Vagina (tissue), 2 donors: ENCODE data around the gene GABBR2. TPM values are rescaled to one million over a fixed set of nuclear protein-coding genes. Genes with fewer than 3 reads are reported as not detected.

Experiments used
- DNase-seq, 2 donors: peaks; one replicate each; pipeline ENCODE4 v3.0.0-alpha.2; 2017; ENCODE audit errors: extremely low spot score in 2 of 2
- H3K27ac ChIP-seq: fragments of 200-600 bp; sonication (generic); one replicate; pipeline ENCODE4 v1.5.1; 2019
- H3K27me3 ChIP-seq: fragments of 200-600 bp; sonication (generic); one replicate; pipeline ENCODE4 v1.5.1; 2019
- H3K36me3 ChIP-seq, 2 donors: fragments of 200-600 bp; sonication (generic); one replicate each; pipeline ENCODE4 v1.5.1; 2017 to 2019
- H3K4me1 ChIP-seq: fragments of 200-600 bp; sonication (generic); one replicate; pipeline ENCODE4 v1.5.1; 2019
- H3K4me3 ChIP-seq, 2 donors: fragments of 200-600 bp; sonication (generic); 1 replicate in 1 of 2; 2 replicates in 1 of 2; pipeline ENCODE4 v1.5.1; 2016 to 2019
- H3K9me3 ChIP-seq: fragments of 200-600 bp; sonication (generic); one replicate; pipeline ENCODE4 v1.5.1; 2019
- CTCF ChIP-seq, 3 experiments: fragments of 450-650 bp in 2 of 3; fragments of 200-600 bp in 1 of 3; sonication (generic) in 1 of 3; IDR thresholded peaks; one replicate each; pipeline ENCODE4 v1.5.1; 2017 to 2019; ENCODE audit warnings: antibody characterized with exemption in 3 of 3, mild to moderate bottlenecking in 2 of 3, moderate library complexity in 2 of 3
- POLR2A ChIP-seq, 2 donors: fragments of 450-650 bp; IDR thresholded peaks; one replicate each; pipeline ENCODE4 v1.6.1; 2017; ENCODE audit warnings: antibody characterized with exemption in 2 of 2, mild to moderate bottlenecking in 2 of 2, moderate library complexity in 2 of 2
- POLR2AphosphoS5 ChIP-seq, 2 donors: sonication (generic); formaldehyde crosslinking; IDR thresholded peaks; one replicate each; pipeline ENCODE4 v1.9.0; 2017; ENCODE audit warnings: antibody characterized with exemption in 2 of 2, mild to moderate bottlenecking in 2 of 2, low read depth in 1 of 2; ENCODE audit not compliant: insufficient read depth in 1 of 2
- intact Hi-C: fragments of 100-400 bp; cut with DNase I; formaldehyde crosslinking; loops from one replicate; pipeline ENCODE4 v1.15.1; 2023
- total RNA-seq: library from RNA; depleted of rRNA; stranded (reverse); fragments of >200 nt; gene quantifications from one replicate; pipeline ENCODE4 v1.2.3, GENCODE V29; 2016

Gene GABBR2
- total RNA-seq, 1 donor from 2014 or later: not detected

- Histone ChIP-seq H3K36me3 (no peaks in the 10 kb centered on the region), H3K9me3 (no peaks in the 10 kb centered on the region), H3K4me1 (no peaks in the 10 kb centered on the region), H3K4me3 (no peak overlapping the region), H3K27me3 (no peaks in the 10 kb centered on the region), H3K27ac (no peak overlapping the region)
- intact Hi-C loops: no loop called here
- TF ChIP-seq POLR2AphosphoS5 (IDR thresholded peaks at IDR 0.05; ENCODE audit: insufficient read depth in 1 of 2, low read depth in 1 of 2) (no peak), CTCF (IDR thresholded peaks at IDR 0.05) (no peak), POLR2A (IDR thresholded peaks at IDR 0.05) (no peak)
- no peak for DNase-seq
Observed at GRCh38 chr9:98579700-98580099, 129.0 kb downstream of the GABBR2 start.

- no peak for DNase-seq
- Histone ChIP-seq H3K36me3 (no peaks in the 10 kb centered on the region), H3K27ac (no peak overlapping the region), H3K27me3 (no peaks in the 10 kb centered on the region), H3K9me3 (no peaks in the 10 kb centered on the region), H3K4me3 (no peak overlapping the region), H3K4me1 (no peaks in the 10 kb centered on the region)
- no peak for TF ChIP-seq POLR2A (IDR thresholded peaks at IDR 0.05)
- no peak for TF ChIP-seq CTCF (IDR thresholded peaks at IDR 0.05)
- intact Hi-C loops: no loop called here
Observed at GRCh38 chr9:98577446-98577845, 131.3 kb downstream of the GABBR2 start.

- intact Hi-C loops: no loop called here
Observed at GRCh38 chr9:98576859-98577258, 131.9 kb downstream of the GABBR2 start.

GRCh38 chr9:98576354-98576753, 132.4 kb downstream of the GABBR2 start:
- H3K27ac ChIP-seq: no peak overlapping the region
- intact Hi-C loops: no loop called here
- TF ChIP-seq POLR2A (IDR thresholded peaks at IDR 0.05): no peak
- no peak for TF ChIP-seq CTCF (IDR thresholded peaks at IDR 0.05)
- no peak for TF ChIP-seq POLR2AphosphoS5 (IDR thresholded peaks at IDR 0.05; ENCODE audit: insufficient read depth in 1 of 2, low read depth in 1 of 2)
- H3K4me3 ChIP-seq: no peak overlapping the region
- no peaks in the 10 kb centered on the region for H3K9me3 ChIP-seq
- no peaks in the 10 kb centered on the region for H3K36me3 ChIP-seq
- H3K27me3 ChIP-seq: no peaks in the 10 kb centered on the region
- no peaks in the 10 kb centered on the region for H3K4me1 ChIP-seq
- DNase-seq: no peak

More at GRCh38 chr9:98576859-98577258, 131.9 kb downstream of the GABBR2 start:
- Histone ChIP-seq H3K9me3 (no peaks in the 10 kb centered on the region), H3K4me3 (no peak overlapping the region), H3K36me3 (no peaks in the 10 kb centered on the region), H3K27me3 (no peaks in the 10 kb centered on the region), H3K27ac (no peak overlapping the region), H3K4me1 (no peaks in the 10 kb centered on the region)
- TF ChIP-seq CTCF (IDR thresholded peaks at IDR 0.05) (no peak), POLR2A (IDR thresholded peaks at IDR 0.05) (no peak), POLR2AphosphoS5 (IDR thresholded peaks at IDR 0.05; ENCODE audit: insufficient read depth in 1 of 2, low read depth in 1 of 2) (no peak)
- DNase-seq: no peak

GRCh38 chr9:98575379-98576346, 133.1 kb downstream of the GABBR2 start:
- Histone ChIP-seq H3K4me3 (no peak overlapping the region), H3K4me1 (no peaks in the 10 kb centered on the region), H3K27me3 (no peaks in the 10 kb centered on the region), H3K36me3 (no peaks in the 10 kb centered on the region), H3K9me3 (no peaks in the 10 kb centered on the region), H3K27ac (no peak overlapping the region)
- no peak for DNase-seq
- no peak for TF ChIP-seq CTCF (IDR thresholded peaks at IDR 0.05)
- intact Hi-C loops: no loop called here
